Measurements from ENCODE around the gene GALNT2. TPM values are rescaled to one million over a fixed set of nuclear protein-coding genes. Genes with fewer than 3 reads are reported as not detected.
A peak's percentile ranks its signal among the peaks of the same experiment; 100 is the strongest.

The GALNT2 gene
- total RNA-seq, 2 donors from 2014 or later = 56.8 to 63.2 TPM

DNA sequence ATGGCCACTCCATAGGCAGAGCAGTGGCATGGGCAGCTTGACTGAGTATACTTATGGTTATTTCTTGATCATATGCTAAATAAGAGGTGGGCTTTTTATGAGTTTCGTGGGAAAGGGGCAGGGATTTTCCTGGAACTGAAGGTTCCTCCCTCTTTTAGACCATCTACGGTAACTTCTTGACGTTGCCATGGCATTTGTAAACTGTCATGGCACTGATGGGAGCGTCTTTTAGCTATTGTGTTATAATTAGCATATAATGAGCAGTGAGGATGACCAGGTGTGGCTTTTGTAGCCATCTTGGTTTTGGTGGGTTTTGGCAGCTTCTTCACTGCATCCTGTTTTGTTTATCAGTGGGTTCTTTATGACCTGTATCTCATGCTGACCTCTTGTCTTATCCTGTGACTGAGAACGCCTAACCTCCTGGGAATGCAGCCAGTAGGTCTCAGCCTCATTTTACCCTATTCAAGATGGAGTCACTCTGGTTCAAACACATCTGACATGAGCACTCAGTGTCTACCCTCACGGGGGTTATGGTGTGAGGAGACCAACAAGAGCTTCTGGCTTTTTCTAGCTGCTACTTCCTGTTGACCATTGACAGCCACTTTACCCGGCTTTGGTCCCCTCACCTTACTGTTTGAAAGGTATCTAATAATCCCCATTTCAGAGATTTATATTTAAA lies 71.7 kb downstream of the GALNT2 start:
- no peak for ATAC-seq
- no peak for DNase-seq
- intact Hi-C loops (cut with DNase I, micrococcal nuclease) = no loop called here

DNA sequence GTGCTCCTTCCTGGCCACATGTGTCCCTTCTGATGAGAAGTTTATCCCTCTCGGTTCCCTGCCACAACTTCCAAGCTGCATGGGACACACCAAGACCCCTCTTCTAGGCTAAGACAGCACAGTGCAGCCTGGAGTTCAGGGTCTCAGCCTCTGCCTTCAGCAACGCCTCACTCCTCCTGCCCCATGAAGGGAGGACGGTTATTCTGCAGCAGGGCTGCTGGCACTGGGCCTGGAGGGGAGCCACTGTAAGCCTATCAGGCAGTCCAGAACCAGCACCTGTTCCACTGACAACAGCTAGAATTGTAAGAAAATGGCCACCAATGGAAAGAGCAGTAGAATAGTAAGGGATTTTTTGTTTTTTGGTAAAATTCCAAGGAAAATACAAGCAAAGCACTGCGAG lies 72.3 kb downstream of the GALNT2 start:
- ATAC-seq = peak; percentile 20
- intact Hi-C loops (cut with DNase I, micrococcal nuclease) = no loop called here
- DNase-seq = no peak

DNA sequence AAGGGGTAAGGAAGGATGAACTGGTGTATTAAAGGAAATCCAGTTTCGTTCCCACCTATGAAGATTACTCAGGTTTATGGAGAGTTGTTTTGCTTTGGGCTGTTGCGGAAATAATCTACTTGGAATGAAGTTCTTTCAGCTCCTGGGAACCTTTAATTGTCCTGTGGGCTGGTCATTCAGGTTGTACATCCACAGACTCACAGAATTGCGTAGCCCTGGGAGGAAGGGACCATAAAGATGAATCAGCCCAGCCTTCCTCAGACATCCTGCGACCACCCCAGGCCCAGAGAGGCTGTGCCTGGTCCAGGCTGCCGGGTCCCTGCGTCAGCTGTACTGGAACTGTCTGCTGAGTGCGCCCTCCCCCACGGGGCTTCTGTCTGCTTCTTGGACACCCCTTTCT lies 72.7 kb downstream of the GALNT2 start:
- DNase-seq (no peak), ATAC-seq (peak; percentile 85)
- intact Hi-C loops (cut with DNase I, micrococcal nuclease) = no loop called here

DNA sequence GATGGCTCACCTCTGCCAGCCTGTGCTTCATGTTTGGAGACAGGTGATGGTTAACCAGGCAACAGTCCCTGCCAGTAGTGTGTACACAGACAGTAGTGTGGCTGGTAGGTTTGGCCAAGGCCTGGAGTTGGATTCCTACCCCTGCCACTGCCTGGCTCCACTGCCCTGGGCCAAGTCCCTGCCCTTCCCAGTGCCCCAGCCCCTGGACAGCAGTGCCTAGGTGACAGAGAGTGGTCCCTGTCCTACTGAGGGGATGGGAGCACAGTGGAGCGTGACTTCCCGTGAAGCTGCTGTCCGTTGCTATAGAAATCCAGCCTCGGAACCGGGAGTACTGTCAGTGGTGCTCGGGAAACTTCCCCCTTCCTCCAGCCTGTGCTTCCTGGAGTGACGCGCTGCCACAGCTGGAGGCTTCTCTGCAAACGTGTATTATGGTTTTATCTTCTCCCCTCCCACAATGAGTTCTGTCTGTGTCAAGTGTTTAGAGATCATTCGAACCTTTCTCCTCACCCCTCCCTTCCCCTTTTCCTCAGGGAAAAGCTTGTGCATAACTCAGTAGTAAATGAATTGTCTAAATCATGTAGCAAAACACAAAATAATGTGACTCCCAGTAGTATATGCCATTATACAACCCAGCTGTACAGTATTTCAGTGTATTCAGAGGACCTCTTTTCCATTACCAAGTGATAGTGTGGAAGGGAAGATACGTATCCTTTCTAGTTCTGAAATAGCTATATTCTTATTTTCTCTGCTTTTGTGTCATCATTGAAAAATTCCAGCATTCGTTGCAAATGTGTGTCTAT lies 73.4 kb downstream of the GALNT2 start:
- peak; percentile 87 for ATAC-seq
- intact Hi-C loops (cut with DNase I, micrococcal nuclease) = no loop called here
- DNase-seq = peak; percentile 62 to 75

DNA sequence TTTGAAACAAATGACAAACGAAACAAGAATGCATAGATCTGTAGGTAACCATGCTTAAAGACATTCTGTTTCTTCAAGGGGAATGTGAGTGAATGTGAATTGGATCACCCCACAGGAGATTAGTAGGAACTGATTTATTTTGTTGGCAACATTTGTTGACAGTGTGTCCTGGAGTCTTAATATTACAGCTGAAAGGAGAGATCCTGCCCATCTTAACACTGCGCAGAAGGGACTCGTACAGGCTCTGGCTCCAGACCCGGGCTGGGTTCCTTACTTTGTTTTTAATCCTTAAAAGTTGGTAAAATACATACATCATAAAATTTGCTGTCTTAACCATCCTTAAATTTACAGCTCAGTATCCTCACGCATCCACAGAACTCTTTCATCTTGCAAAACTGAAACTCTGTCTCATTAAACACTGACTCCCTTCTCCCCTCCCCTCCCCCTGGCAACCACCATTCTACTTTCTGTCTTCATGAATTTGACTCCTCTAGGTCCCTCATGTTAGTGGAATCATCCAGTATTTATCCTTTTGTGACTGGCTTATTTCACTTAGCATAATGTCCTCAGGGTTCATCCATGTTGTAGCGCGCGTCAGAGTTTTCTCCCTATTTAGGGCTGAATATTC lies 74.1 kb downstream of the GALNT2 start:
- no peak for DNase-seq
- no peak for ATAC-seq
- intact Hi-C loops (cut with DNase I, micrococcal nuclease) = no loop called here

DNA sequence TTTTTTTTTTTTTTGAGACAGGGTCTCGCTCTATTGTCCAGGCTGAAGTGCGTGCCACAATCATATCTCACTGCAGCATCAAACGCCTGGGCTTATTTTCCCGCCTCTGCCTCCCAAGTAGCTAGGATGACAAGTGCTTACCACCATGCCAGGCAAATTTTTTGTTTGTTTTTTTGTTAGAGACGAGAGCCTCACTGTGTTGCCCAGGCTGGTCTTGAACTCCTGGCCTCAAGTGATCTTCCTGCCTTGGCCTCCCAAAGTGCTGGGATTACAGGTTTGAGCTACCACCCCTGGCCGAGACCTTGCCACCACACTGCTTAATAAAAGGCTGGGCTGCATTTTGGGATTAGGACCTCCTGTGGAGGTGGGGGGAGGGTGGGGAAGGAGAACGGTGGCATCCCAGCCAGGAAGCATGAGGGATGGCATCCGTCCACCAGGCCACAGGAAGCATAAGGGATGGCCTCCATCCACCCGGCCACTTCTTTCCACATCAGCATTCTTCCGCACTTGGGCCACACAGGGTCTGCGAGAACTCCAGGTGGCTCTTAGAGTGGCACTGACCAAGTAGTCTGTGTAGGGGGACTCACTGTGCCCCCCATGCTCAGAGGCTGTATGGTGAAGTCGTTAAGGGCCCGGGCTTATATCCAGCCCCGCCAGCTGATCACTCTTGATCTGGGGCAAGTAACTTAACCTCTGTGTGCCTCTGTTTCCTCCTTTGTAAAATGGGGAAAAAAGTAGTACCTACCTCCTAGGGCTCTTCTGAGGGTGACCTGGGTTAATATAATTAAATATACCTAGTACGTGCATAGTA lies 75.0 kb downstream of the GALNT2 start:
- no peak for DNase-seq
- intact Hi-C loops (cut with DNase I, micrococcal nuclease) = no loop called here
- no peak for ATAC-seq

DNA sequence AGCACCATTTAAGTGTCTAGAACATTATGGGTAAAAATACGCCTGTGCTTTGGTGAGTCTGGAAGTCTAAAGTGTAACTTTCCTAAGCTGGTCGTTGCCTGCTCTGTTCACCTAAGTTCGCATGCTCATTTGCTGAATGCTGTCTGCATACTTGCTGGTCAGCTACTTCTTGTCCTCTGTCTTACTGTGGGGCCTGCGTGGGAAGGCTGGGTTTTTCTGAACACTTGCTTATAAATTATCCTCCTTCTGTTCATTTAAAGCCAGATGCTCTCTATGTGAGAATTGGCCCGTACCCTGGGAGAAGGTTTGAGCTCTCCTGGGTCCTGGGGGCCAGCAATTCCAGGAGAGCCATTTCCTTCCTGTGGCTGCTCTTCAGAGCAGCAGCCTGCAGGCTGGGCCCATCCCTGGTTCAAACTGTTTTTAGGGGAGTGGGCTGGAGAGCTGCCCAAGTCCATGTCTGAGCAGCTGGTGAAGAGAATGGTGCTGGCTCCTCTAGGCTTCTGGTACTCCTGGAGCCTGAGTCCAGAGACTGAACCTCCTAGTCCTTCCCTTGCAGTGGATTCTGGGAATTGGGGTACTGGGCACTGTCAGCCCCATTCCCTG lies 75.7 kb downstream of the GALNT2 start:
- intact Hi-C loops (cut with DNase I, micrococcal nuclease) = no loop called here
- DNase-seq (no peak), ATAC-seq (no peak)

DNA sequence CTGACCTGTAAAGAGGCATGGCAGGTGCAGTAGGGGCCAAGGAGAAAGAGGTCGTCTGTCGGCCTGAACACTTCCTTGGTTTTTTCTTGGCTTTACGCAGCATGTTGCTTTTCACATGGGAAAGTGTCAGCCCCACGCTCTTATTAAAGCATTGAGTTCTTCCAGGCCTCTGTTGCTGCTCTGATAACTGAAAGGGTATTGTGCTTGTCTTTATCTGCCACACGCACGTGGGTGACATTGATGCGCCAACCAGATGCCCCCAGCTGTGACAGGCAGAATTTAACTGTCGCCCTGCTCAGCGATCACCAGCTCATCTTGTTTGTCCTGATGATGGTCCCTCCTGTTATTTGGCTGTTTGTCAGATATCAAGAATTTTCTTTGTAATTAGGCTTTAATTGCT lies 76.5 kb downstream of the GALNT2 start:
- no peak for DNase-seq
- intact Hi-C loops (cut with DNase I, micrococcal nuclease) = no loop called here
- ATAC-seq = no peak

DNA sequence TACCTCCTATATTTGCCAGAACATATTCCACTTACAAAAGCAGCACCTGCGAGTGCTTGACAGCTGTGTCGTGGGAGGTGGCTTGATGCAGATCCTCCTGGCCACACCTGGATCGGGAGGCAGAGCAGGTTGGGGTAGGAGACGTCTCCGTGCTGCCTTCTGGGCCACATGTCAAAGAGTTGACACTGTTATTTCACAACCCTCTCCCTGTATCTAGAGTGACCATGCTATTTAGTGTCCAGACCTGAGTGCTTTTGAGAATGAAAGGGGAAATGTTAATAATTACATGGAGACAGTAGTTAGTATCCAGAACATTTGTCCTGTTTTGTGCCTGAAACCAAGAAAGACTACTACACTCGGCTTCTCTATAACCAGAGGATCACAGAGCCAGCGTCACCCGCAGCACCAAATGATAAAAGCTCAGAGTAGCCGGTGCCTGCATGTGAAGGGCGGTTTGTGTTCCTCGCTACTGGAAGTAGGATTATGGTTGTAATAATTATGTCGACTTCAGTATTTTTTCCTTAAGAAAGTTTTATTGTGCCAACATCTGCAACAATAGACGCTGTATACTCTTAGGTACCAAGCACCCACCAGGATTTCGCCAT lies 77.1 kb downstream of the GALNT2 start:
- DNase-seq (no peak), ATAC-seq (no peak)
- intact Hi-C loops (cut with DNase I, micrococcal nuclease) = no loop called here

DNA sequence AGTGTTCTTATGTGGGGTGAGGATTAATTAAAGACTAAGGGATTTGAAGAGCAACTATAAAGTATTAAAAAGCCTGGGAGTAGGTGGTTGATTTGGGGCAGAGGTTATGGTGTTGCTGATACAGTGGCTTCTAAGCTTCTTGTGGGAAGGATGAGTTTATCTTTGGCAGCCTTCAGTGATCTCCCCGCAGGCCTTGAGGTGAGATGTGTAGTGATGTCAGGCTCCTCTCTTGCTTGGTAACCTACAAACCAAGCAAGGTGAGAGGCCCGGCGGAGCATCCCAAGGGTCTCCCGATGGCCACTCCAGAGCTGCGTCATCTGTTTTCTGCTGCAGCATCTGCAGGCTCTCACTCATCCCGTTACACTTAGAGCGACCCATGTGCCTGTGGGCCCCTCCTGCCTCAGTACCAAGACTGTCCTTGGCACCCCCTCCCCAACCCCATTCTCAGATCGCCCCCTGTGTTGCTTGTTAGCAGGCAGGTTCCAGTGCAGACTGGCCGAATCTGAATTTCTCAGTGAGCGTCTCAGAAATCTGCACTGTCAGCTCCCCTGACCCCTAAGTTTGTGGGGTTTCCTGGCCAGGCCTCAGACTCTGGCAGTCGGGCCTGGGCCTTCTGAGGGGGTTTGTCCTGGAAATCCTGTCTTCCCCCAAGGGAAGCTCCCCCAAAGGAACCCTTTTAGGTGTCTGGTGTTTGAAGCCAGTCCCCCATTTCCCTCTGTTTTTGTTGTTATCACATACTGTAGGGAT lies 77.9 kb downstream of the GALNT2 start:
- intact Hi-C loops (cut with DNase I, micrococcal nuclease) = no loop called here
- DNase-seq = no peak
- no peak for ATAC-seq

DNA sequence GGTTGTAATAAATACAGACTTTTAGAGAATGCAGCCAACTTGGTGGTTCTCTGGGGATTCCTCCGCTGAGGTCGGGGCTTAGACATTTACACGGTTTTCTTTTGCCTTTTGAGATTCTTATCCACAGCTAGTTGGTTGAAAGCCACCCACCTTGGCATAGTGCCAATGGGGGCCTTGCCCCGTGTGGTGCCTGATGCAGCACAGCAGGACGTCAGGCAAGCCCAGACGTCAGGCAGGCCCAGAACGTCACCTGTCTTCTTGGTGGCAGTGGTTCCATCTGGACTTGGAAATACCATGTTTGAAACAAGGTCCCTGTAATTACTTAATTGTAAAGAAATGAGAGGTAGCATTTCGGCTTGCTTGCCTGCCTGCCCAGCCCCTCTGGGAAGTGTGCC lies 78.5 kb downstream of the GALNT2 start:
- no peak for ATAC-seq
- no peak for DNase-seq
- intact Hi-C loops (cut with DNase I, micrococcal nuclease) = no loop called here

DNA sequence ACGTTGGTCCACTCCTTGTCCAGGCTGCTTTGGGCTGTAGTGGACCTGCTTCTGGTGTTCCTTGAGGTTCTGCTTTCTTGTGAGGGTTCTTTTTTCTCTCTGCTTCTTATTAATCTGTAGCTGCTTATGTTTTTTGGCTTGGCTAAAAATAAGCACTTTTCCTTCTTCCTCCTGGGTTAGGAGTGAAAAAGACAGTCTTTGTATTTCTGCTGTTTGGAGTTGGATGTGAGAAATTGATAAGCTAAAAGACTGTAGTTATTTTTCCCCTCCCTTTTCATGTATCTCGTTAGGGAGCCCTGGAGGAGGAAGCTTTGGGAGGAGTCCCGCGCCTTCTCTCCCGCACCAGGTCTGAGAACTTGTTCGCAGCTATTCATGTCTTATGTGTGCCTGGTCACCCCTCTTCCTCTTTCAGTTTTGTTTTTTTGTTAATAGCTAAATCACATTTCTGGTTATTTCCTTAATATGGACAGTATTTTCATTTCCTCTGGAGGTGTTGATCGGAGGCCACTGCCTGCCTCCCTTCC lies 79.0 kb downstream of the GALNT2 start:
- ATAC-seq (no peak), DNase-seq (no peak)
- intact Hi-C loops (cut with DNase I, micrococcal nuclease) = no loop called here

DNA sequence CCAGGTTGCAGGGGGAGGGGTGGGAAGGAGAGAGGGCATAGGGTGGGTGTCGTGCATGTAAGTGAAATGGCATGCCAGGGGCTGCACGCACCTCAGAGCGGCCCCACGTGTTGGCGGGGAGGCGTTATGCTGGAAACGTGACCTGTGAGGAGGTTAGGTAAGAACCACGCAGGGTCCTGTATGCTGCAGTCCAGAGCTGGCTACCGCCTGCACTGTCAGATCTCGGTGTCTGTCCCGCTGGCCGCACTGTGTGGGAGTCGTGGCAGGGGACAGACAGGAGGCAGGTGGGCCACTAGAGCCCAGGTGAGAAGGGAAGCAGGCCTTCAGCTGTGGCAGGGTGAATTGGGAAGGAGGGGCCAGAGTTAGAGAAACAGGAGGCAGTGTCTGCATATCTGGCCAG lies 79.7 kb downstream of the GALNT2 start:
- DNase-seq = no peak
- intact Hi-C loops (cut with DNase I, micrococcal nuclease) = no loop called here
- ATAC-seq = no peak

DNA sequence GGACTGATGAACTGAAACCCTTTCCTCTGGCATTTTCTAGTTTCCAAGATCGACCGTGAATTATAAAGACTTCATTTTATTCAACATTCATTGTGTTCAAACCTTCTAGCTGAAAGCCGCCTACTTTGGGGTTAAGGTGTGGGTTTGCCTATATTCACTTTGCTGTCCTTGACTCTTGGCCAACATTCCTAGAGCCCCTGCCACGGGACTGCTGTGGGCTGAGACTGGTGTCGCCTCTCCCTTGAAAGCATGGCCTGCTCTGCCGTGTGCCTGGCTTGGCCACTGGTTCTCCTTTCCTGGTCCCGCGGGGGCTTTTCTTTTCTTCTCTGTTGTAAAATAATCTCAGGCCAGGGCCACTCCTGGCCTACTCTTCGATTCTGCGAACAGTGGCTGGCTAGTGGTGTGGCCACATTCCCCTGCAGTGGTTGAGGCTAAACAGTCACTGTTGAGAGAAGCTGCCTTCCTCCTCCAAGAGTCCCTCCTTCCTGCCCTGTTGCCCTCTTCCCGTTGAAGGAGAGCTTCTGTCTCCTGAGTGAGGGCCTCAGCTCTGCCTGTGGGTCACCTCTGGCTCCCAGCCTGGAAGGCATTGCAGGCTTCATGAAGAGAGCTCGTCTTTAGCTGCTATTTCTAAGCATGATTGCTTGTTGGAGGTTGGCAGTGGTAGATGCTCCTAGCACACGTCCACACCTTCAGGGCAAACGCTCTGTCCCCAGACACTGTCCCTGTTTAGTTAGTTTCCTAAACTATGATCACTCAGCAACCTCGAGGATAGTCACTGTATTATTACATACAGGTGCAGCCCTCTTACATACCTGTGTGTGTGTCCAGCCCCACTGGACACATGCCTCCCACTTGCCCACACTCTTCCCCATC lies 80.5 kb downstream of the GALNT2 start:
- ATAC-seq (no peak), DNase-seq (no peak)
- intact Hi-C loops (cut with DNase I, micrococcal nuclease) = no loop called here

DNA sequence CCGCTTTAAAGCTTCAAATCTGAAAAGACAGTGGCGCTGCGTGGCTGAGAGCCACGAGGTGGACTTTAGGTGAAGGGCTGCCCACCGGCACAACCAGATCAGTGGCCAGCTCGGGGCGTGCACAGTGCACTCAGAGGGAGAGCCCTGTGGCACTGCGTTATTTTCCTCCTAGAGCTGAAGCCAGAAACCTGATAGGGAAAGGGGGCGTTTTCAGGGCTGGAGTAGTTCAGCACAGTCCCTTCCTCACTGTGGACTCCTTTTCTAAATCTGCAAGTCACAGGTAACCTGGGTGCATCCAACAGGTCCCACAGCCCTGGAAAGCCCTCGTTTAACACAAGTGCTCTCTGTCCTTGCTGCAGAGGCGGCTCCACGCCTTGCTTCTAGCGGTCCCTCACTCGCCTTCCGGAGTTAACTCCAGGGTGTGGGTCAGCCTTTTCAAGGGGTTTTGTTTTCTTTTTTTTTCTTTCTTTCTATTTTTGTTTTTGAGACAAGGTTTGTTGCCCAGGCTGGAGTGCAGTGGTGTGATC lies 81.2 kb downstream of the GALNT2 start:
- intact Hi-C loops (cut with DNase I, micrococcal nuclease) = no loop called here
- DNase-seq (no peak), ATAC-seq (no peak)

DNA sequence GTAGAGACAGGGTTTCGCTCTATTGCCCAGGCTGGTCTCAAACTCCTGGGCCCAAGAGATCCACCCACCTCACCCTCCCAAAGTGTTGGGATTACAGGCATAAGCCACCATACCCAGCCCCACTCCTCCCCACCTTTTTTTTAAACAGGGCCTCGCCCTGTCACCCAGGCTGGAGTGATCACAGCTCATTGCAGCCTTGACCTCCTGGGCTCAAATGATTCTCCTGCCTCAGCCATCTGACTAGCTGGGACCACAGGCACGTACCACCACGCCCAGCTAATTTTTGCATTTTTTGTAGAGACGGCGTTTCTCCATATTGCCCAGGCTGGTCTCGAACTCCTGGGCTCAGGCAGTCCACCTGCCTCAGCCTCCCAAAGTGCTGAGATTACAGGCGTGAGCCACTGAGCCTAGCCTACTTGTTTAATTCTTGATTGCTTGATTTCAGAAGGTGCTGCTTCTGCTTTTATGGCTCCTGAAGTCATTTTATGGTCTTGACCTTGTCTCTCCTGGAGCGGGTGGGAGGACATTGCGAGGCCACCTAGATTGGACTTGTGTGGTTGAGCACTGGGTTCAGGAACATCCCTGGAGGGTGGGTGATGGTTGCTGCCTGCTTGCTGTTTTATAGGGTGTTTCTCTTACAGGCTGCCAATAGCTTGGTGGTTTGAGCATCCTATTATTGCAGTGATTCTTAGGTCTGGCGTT lies 81.9 kb downstream of the GALNT2 start:
- ATAC-seq (peak; percentile 57), DNase-seq (no peak)
- intact Hi-C loops (cut with DNase I, micrococcal nuclease) = no loop called here

Measured in left colon (tissue), 2 donors.